GM12878 (cell line): ENCODE measurements around the gene RAD21L1. TPM values are rescaled to one million over a fixed set of nuclear protein-coding genes. Genes with fewer than 3 reads are reported as not detected.

Experiments used
- ATAC-seq: fragments of 200-7000 bp; cut with Tn5 transposase; 3 replicates; pipeline ENCODE4 v1.9.1; 2020; ENCODE audit warnings: mild to moderate bottlenecking, moderate library complexity
- BruUV-seq: library from RNA; stranded (reverse); fragments of 400-500 nt; replicated peaks from 2 replicates; lab custom pipeline; 2021; lab: Mats Ljungman, UMichigan
- CTCF ChIA-PET: fragments of 300-600 bp; sonication (Branson Sonifier 250); formaldehyde crosslinking; extraction: SDS; loops from one replicate; lab custom pipeline; 2021; ENCODE audit warnings: inconsistent platforms; lab: Yijun Ruan, JAX
- POLR2A ChIA-PET: fragments of 350-600 bp; formaldehyde crosslinking; extraction: SDS; loops from one replicate; lab custom pipeline; 2021; ENCODE audit warnings: inconsistent platforms; lab: Charles Lee
- RAD21 ChIA-PET: fragments of 300-600 bp; sonication (Branson Sonifier 250); formaldehyde crosslinking; loops from one replicate; lab custom pipeline; 2023; ENCODE audit warnings: antibody characterized with exemption; ENCODE audit not compliant: unreplicated experiment; lab: Charles Lee
- SMC1A ChIA-PET: fragments of 300-600 bp; sonication (Branson Sonifier 250); formaldehyde crosslinking; loops from one replicate; lab custom pipeline; 2023; ENCODE audit not compliant: unreplicated experiment, uncharacterized antibody; lab: Charles Lee
- DNase-seq: peaks from one replicate; pipeline ENCODE4 v3.0.0-alpha.2; 2011; ENCODE audit warnings: low read depth, low spot score
- FAIRE-seq: peaks from 3 replicates; lab custom pipeline; 2011; peaks lifted over from hg19 to GRCh38; lab: Jason Lieb, UNC
- H2AFZ ChIP-seq: 2 replicates; pipeline ENCODE4 v1.6.0; 2011; ENCODE audit warnings: low read depth, low read length, control low read depth; ENCODE audit not compliant: control insufficient read depth
- H3K27ac ChIP-seq: 2 replicates; pipeline ENCODE4 v1.5.1; 2011; ENCODE audit warnings: control low read depth; ENCODE audit not compliant: control insufficient read depth, insufficient read depth
- H3K27me3 ChIP-seq, 2 experiments: replicated peaks in 1 of 2; 2 replicates each; pipeline versions ENCODE4 v1.6.0 to v1.6.1; 2011; ENCODE audit warnings: low read length in 1 of 2; ENCODE audit not compliant: control insufficient read depth in 2 of 2, insufficient read depth in 2 of 2
- H3K36me3 ChIP-seq, 2 experiments: 2 replicates each; pipeline ENCODE4 v1.5.1; 2011; ENCODE audit warnings: low read length in 1 of 2; ENCODE audit not compliant: control insufficient read depth in 2 of 2, insufficient read depth in 2 of 2
- H3K4me1 ChIP-seq: 2 replicates; pipeline ENCODE4 v1.6.1; 2011; ENCODE audit warnings: mild to moderate bottlenecking, low read length, moderate library complexity, mixed read lengths; ENCODE audit not compliant: control insufficient read depth, insufficient read depth
- H3K4me2 ChIP-seq: 2 replicates; pipeline ENCODE4 v1.6.0; 2011; ENCODE audit warnings: control low read depth; ENCODE audit not compliant: control insufficient read depth, insufficient read depth
- H3K4me3 ChIP-seq: fragments of 200-600 bp; sonication (generic); 2 replicates; pipeline ENCODE4 v1.5.1; 2016
- H3K79me2 ChIP-seq: 2 replicates; pipeline ENCODE4 v1.6.0; 2011; ENCODE audit warnings: low read length; ENCODE audit not compliant: control insufficient read depth, insufficient read depth
- H3K9ac ChIP-seq: 2 replicates; pipeline ENCODE4 v1.8.0; 2011; ENCODE audit warnings: low read length, control low read depth, mixed read lengths; ENCODE audit not compliant: control insufficient read depth, insufficient read depth
- H3K9me3 ChIP-seq: replicated peaks from 3 replicates; pipeline ENCODE4 v1.5.1; 2011; ENCODE audit warnings: mild to moderate bottlenecking, low read length; ENCODE audit not compliant: control insufficient read depth, insufficient read depth
- H4K20me1 ChIP-seq: 2 replicates; pipeline ENCODE4 v1.6.0; 2011; ENCODE audit not compliant: control insufficient read depth, insufficient read depth
- CHD2 ChIP-seq: IDR thresholded peaks from 2 replicates; pipeline ENCODE4 v1.6.1; 2011; ENCODE audit warnings: low read depth, low read length, improper control_type of control experiment, borderline replicate concordance
- CREM ChIP-seq: IDR thresholded peaks from 2 replicates; pipeline ENCODE4 v1.6.1; 2014; ENCODE audit warnings: antibody characterized with exemption, low read depth
- EED ChIP-seq: sonication (generic); IDR thresholded peaks from 2 replicates; pipeline ENCODE4 v1.6.1; 2016; ENCODE audit warnings: antibody characterized with exemption, low read depth
- EZH2 ChIP-seq: IDR thresholded peaks from 2 replicates; pipeline ENCODE4 v1.6.1; 2012; ENCODE audit warnings: low read depth, mild to moderate bottlenecking, control low read depth, inconsistent platforms, low read length, borderline replicate concordance; ENCODE audit not compliant: control insufficient read depth
- FOXK2 ChIP-seq: fragments of 450-650 bp; IDR thresholded peaks from 2 replicates; pipeline ENCODE4 v1.6.1; 2017; ENCODE audit warnings: mild to moderate bottlenecking, moderate library complexity
- HDAC2 ChIP-seq: fragments of 200-600 bp; sonication (generic); IDR thresholded peaks from 2 replicates; pipeline ENCODE4 v1.6.1; 2017
- SUZ12 ChIP-seq: fragments of 200-600 bp; sonication (generic); IDR thresholded peaks from one replicate; pipeline ENCODE4 v1.6.1; 2018; ENCODE audit warnings: antibody characterized with exemption, mild to moderate bottlenecking; ENCODE audit not compliant: unreplicated experiment
- WGBS: methylation state at CpG from one replicate; pipeline ENCODE4 v1.1.6; 2016; ENCODE audit warnings: low lambda C conversion rate; ENCODE audit not compliant: insufficient replicate concordance, insufficient coverage; ENCODE audit errors: missing lambda C conversion rate; 5-methylcytosine and 5-hydroxymethylcytosine counted together
- in situ Hi-C: fragments of 300-500 bp; cut with MboI; formaldehyde crosslinking; loops from 9 replicates; pipeline ENCODE4 v1.14.3; 2018; ENCODE audit warnings: mixed read lengths
- intact Hi-C: fragments of 100-400 bp; cut with micrococcal nuclease; formaldehyde crosslinking; loops from one replicate; pipeline ENCODE4 v1.14.2; 2022; ENCODE audit not compliant: unreplicated experiment
- polyA plus RNA-seq, 11 experiments: library from polyadenylated mRNA; depleted of rRNA in 4 of 11; unstranded in 6 of 11; stranded (reverse) in 5 of 11; fragments of >200 nt; fragmentation: Nextera tagmentation in 4 of 11; fragmentation: Illumina TruSeq in 1 of 11; extraction: Ambion mirVana in 4 of 11; extraction: Trizol in 1 of 11; gene quantifications; 1 replicate in 1 of 11; 2 replicates in 10 of 11; pipeline versions ENCODE4 v1.2.1 to v1.2.3, GENCODE V29; 2011 to 2016; ENCODE audit warnings: inconsistent platforms in 2 of 11, missing spikeins in 2 of 11, low read depth in 1 of 11
- total RNA-seq, 4 experiments: library from RNA; depleted of rRNA in 3 of 4; stranded (reverse); fragments of >200 nt in 3 of 4; fragmentation: Illumina TruSeq in 1 of 4; extraction: Trizol in 1 of 4; gene quantifications; 2 replicates each; pipeline versions ENCODE4 v1.2.1 to v1.2.3, GENCODE V29; 2013 to 2021
- TF ChIP-seq, protein P1 (sequence below): fragments of 450-650 bp; formaldehyde crosslinking; IDR thresholded peaks from 2 replicates; pipeline ENCODE4 v1.4.0; 2022; ENCODE audit warnings: mild to moderate bottlenecking, moderate library complexity

RAD21L1 gene
- total and polyA plus RNA-seq, 10 of the 15 experiments (the other 5 are each of a cell fraction or from before 2014, with no cell fraction given) = not detected

DNA sequence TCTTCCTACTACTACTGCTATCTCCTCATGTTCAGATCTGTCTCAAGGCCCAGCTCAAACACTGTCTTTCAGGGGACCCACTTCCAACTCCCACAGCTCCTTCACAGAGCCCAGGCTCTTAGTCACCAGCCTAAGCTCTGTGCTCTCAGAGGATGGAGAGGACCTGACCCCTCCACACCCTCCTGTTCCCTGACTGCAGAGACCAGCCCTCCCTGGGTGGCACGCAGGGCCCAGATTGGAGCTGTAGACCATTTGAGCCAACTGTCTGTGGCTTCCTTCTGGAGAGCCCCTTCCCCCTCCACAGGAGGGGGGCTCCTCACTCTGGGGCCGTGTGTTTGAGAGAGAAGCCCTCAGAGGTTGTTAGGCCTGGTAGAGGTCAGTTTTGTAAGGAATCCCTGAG is 50.1 kb downstream of the RAD21L1 start:
- intact Hi-C loops = no loop called here
- no peaks in the 10 kb centered on the region; the same call in 2 of the 3 replicates for H3K9me3 ChIP-seq
- TF ChIP-seq CHD2 = no peak
- no peak for TF ChIP-seq EED
- TF ChIP-seq SUZ12 = no peak
- TF ChIP-seq FOXK2 = no peak
- TF ChIP-seq, protein P1, sequence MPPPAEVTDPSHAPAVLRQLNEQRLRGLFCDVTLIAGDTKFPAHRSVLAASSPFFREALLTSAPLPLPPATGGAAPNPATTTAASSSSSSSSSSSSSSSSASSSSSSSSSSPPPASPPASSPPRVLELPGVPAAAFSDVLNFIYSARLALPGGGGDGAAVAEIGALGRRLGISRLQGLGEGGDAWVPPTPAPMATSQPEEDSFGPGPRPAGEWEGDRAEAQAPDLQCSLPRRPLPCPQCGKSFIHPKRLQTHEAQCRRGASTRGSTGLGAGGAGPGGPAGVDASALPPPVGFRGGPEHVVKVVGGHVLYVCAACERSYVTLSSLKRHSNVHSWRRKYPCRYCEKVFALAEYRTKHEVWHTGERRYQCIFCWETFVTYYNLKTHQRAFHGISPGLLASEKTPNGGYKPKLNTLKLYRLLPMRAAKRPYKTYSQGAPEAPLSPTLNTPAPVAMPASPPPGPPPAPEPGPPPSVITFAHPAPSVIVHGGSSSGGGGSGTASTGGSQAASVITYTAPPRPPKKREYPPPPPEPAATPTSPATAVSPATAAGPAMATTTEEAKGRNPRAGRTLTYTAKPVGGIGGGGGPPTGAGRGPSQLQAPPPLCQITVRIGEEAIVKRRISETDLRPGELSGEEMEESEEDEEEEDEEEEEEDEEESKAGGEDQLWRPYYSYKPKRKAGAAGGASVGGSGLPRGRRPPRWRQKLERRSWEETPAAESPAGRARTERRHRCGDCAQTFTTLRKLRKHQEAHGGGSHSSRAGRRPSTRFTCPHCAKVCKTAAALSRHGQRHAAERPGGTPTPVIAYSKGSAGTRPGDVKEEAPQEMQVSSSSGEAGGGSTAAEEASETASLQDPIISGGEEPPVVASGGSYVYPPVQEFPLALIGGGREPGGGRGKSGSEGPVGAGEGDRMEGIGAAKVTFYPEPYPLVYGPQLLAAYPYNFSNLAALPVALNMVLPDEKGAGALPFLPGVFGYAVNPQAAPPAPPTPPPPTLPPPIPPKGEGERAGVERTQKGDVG (CRISPR knock-in tag) = no peak
- no peak for TF ChIP-seq EZH2
- TF ChIP-seq CREM = no peak
- TF ChIP-seq HDAC2 = no peak
- CTCF ChIA-PET = interaction anchor here (0.6 kb wide), 2 partner anchors 12 to 225 kb away, joined by 3 to 4 read pairs; no protein-coding TSS in a partner anchor
- no peaks in the 10 kb centered on the region; a peak in 1 of 4 replicates for H3K27me3 ChIP-seq
- 38% methylated on average over 2 of the region's 2 CpGs for WGBS
- RAD21 ChIA-PET = no interaction called here
- in situ Hi-C loops = no loop called here
- SMC1A ChIA-PET = no interaction called here
- H3K36me3 ChIP-seq = no peaks in the 10 kb centered on the region; a peak in 1 of 4 replicates
- no peak overlapping the region for H3K4me3 ChIP-seq
- H3K79me2 ChIP-seq = no peaks in the 10 kb centered on the region
- H3K4me2 ChIP-seq = no peak overlapping the region
- no peak overlapping the region for H3K27ac ChIP-seq
- H3K4me1 ChIP-seq = no peaks in the 10 kb centered on the region
- ATAC-seq = no peak
- H2AFZ ChIP-seq = no peak overlapping the region
- BruUV-seq = no TSS peak
- no peaks in the 10 kb centered on the region for H4K20me1 ChIP-seq
- H3K9ac ChIP-seq = no peak overlapping the region
- no peak for DNase-seq
- POLR2A ChIA-PET = no interaction called here
- no peak for FAIRE-seq
